SK-N-SH (cell line): ENCODE data around the gene ATG2B. TPM values are rescaled to one million over a fixed set of nuclear protein-coding genes. Genes with fewer than 3 reads are reported as not detected.

Experiments
- CTCF ChIA-PET: fragments of 300-600, 350-600 bp; formaldehyde crosslinking; extraction: SDS; loops from one replicate; lab custom pipeline; 2021; lab: Yijun Ruan, JAX
- POLR2A ChIA-PET: fragments of 350-600 bp; sonication (Branson Sonifier 250); formaldehyde crosslinking; extraction: SDS; loops from one replicate; lab custom pipeline; 2020; ENCODE audit warnings: antibody characterized with exemption, inconsistent platforms; lab: Yijun Ruan, JAX
- DNase-seq: peaks from one replicate; pipeline ENCODE4 v3.0.0; 2012
- H2AFZ ChIP-seq: fragments of 200-600 bp; sonication (generic); 2 replicates; pipeline ENCODE4 v1.8.1; 2016; ENCODE audit warnings: antibody characterized with exemption, mild to moderate bottlenecking, low read depth
- H3F3A ChIP-seq: fragments of 200-600 bp; sonication (generic); replicated peaks from 2 replicates; pipeline ENCODE3; 2016; ENCODE audit warnings: antibody characterized with exemption, mild to moderate bottlenecking; ENCODE audit not compliant: insufficient read depth
- H3K27ac ChIP-seq, 2 experiments: fragments of 200-500 bp in 1 of 2; fragments of 200-600 bp in 1 of 2; sonication (Bioruptor generic) in 1 of 2; sonication (generic), shearing (Covaris generic) in 1 of 2; 2 replicates each; pipeline versions ENCODE4 v1.5.1 to v1.6.1; 2014 to 2016; ENCODE audit warnings: low read depth in 2 of 2, inconsistent platforms in 1 of 2, low read length in 1 of 2, mild to moderate bottlenecking in 1 of 2, mixed read lengths in 1 of 2
- H3K27me3 ChIP-seq: fragments of 200-600 bp; sonication (generic), shearing (Covaris generic); 2 replicates; pipeline ENCODE4 v1.6.1; 2016; ENCODE audit warnings: mixed run types; ENCODE audit not compliant: insufficient read depth
- H3K36me3 ChIP-seq, 2 experiments: fragments of 200-500 bp in 1 of 2; fragments of 200-600 bp in 1 of 2; sonication (Bioruptor generic) in 1 of 2; sonication (generic) in 1 of 2; replicated peaks in 1 of 2; 2 replicates each; pipeline versions ENCODE3 to v1.5.1; 2014 to 2016; ENCODE audit warnings: low read length in 1 of 2, mild to moderate bottlenecking in 1 of 2; ENCODE audit not compliant: insufficient read depth in 2 of 2, control insufficient read depth in 1 of 2
- H3K4me1 ChIP-seq, 2 experiments: fragments of 200-500 bp in 1 of 2; fragments of 200-600 bp in 1 of 2; sonication (Bioruptor generic) in 1 of 2; sonication (generic), shearing (Covaris generic) in 1 of 2; 2 replicates each; pipeline versions ENCODE4 v1.5.1 to v1.6.1; 2014 to 2016; ENCODE audit warnings: low read depth in 1 of 2, low read length in 1 of 2, mixed run types in 1 of 2; ENCODE audit not compliant: insufficient read depth in 2 of 2, control insufficient read depth in 1 of 2
- H3K4me2 ChIP-seq: fragments of 200-600 bp; sonication (generic), shearing (Covaris generic); 2 replicates; pipeline ENCODE4 v1.6.1; 2017; ENCODE audit warnings: mixed run types
- H3K4me3 ChIP-seq, 2 experiments: fragments of 200-500 bp in 1 of 2; fragments of 200-600 bp in 1 of 2; sonication (Bioruptor generic) in 1 of 2; sonication (generic), shearing (Covaris generic) in 1 of 2; 2 replicates each; pipeline versions ENCODE4 v1.5.1 to v1.8.1; 2014 to 2016; ENCODE audit warnings: low read depth in 2 of 2, inconsistent platforms in 1 of 2, low read length in 1 of 2, mild to moderate bottlenecking in 1 of 2, mixed read lengths in 1 of 2, moderate library complexity in 1 of 2
- H3K79me2 ChIP-seq: fragments of 200-600 bp; sonication (generic); 2 replicates; pipeline ENCODE4 v1.8.1; 2017; ENCODE audit warnings: mild to moderate bottlenecking; ENCODE audit not compliant: insufficient read depth
- H3K9ac ChIP-seq: fragments of 200-600 bp; sonication (generic); 2 replicates; pipeline ENCODE4 v1.6.1; 2017; ENCODE audit warnings: mixed run types
- H3K9me2 ChIP-seq: fragments of 200-600 bp; sonication (generic); 2 replicates; pipeline ENCODE4 v1.6.1; 2017; ENCODE audit warnings: mixed run types
- H3K9me3 ChIP-seq: fragments of 200-600 bp; sonication (generic); 2 replicates; pipeline ENCODE4 v1.6.1; 2017; ENCODE audit warnings: mixed run types, mild to moderate bottlenecking, moderate library complexity
- H4K20me1 ChIP-seq: fragments of 200-600 bp; sonication (generic); 2 replicates; pipeline ENCODE4 v1.6.1; 2017; ENCODE audit warnings: mild to moderate bottlenecking, mixed run types; ENCODE audit not compliant: insufficient read depth
- EZH2phosphoT487 ChIP-seq: fragments of 200-600 bp; sonication (generic); IDR thresholded peaks from 2 replicates; pipeline ENCODE4 v1.6.1; 2017; ENCODE audit warnings: low read depth, mixed run types, mild to moderate bottlenecking, antibody characterized with exemption, moderate library complexity, borderline replicate concordance
- FOXJ3 ChIP-seq: sonication (generic); formaldehyde crosslinking; IDR thresholded peaks from 2 replicates; pipeline ENCODE4 v1.5.1; 2020; ENCODE audit warnings: mild to moderate bottlenecking, missing genetic modification reagents
- JUND ChIP-seq: IDR thresholded peaks from 2 replicates; pipeline ENCODE4 v1.4.0; 2012
- MEF2A ChIP-seq: IDR thresholded peaks from 2 replicates; pipeline ENCODE4 v1.4.0; 2012; ENCODE audit warnings: low read depth, borderline replicate concordance
- MXI1 ChIP-seq: IDR thresholded peaks from 2 replicates; pipeline ENCODE4 v1.6.1; 2012; ENCODE audit warnings: mild to moderate bottlenecking, low read depth, low read length, improper control_type of control experiment
- NFIC ChIP-seq: IDR thresholded peaks from 2 replicates; pipeline ENCODE4 v1.4.0; 2012; ENCODE audit warnings: borderline replicate concordance
- RAD21 ChIP-seq: IDR thresholded peaks from 2 replicates; pipeline ENCODE4 v1.6.1; 2012; ENCODE audit warnings: mild to moderate bottlenecking, low read length
- RFX5 ChIP-seq: IDR thresholded peaks from 2 replicates; pipeline ENCODE4 v1.6.1; 2012; ENCODE audit warnings: mild to moderate bottlenecking, improper control_type of control experiment, low read length
- SIN3A ChIP-seq: IDR thresholded peaks from 2 replicates; pipeline ENCODE4 v1.6.1; 2012; ENCODE audit warnings: low read depth, mild to moderate bottlenecking, low read length, moderate library complexity, borderline replicate concordance
- SMC3 ChIP-seq: IDR thresholded peaks from 2 replicates; pipeline ENCODE4 v1.6.1; 2012; ENCODE audit warnings: low read depth, low read length, improper control_type of control experiment
- TCF12 ChIP-seq: IDR thresholded peaks from 2 replicates; pipeline ENCODE4 v1.4.0; 2012
- USF2 ChIP-seq: fragments of 150-350 bp; IDR thresholded peaks from 2 replicates; pipeline ENCODE4 v1.6.1; 2017; ENCODE audit warnings: antibody characterized with exemption, low read length, low read depth, borderline replicate concordance
- ZBTB33 ChIP-seq: IDR thresholded peaks from 2 replicates; pipeline ENCODE4 v1.4.0; 2012; ENCODE audit warnings: low read depth, borderline replicate concordance
- WGBS: methylation state at CpG from one replicate; pipeline ENCODE4 v1.1.6; 2017; ENCODE audit warnings: low lambda C conversion rate; 5-methylcytosine and 5-hydroxymethylcytosine counted together
- polyA plus RNA-seq, 3 experiments: library from polyadenylated mRNA; depleted of rRNA; stranded (reverse); fragments of >200 nt; gene quantifications; 2 replicates each; pipeline ENCODE4 v1.2.3, GENCODE V29; 2012

Gene ATG2B
- polyA plus RNA-seq, 1 of the 3 experiments (the other 2 are of a cell fraction): 5.8 TPM

GRCh38 chr14:96287856-96288255, 75.3 kb downstream of the ATG2B start:
- no peak overlapping the region for H3K9ac ChIP-seq
- no peak overlapping the region for H2AFZ ChIP-seq
- TF ChIP-seq EZH2phosphoT487: no peak
- H3K27me3 ChIP-seq: no peaks in the 10 kb centered on the region
- no peaks in the 10 kb centered on the region for H3K9me3 ChIP-seq
- no peak overlapping the region for H3K4me3 ChIP-seq
- H3K27ac ChIP-seq: peak overlapping the region in 1 of 2 experiments; percentile 98; a peak in 2 of 4 replicates
- H3K36me3 ChIP-seq: peaks cover 14 to 60% of the 10 kb centered on the region in 2 experiments
- H3F3A ChIP-seq: peaks cover 5% of the 10 kb centered on the region
- no peak for DNase-seq
- peaks cover 0 to 34% of the 10 kb centered on the region in 2 experiments; a peak in 2 of 4 replicates for H3K4me1 ChIP-seq
- ChIA-PET POLR2A (no interaction called here), CTCF (interaction anchor here (1.0 to 18.9 kb wide), 7 partner anchors 8 to 183 kb away, joined by 3 to 920 read pairs (median 11); partner anchors contain the start of gene AK7)
- H3K4me2 ChIP-seq: no peak overlapping the region
- no peaks in the 10 kb centered on the region for H3K79me2 ChIP-seq
- no peaks in the 10 kb centered on the region for H4K20me1 ChIP-seq
- WGBS: 100% methylated on average over 1 of the region's 1 CpG
- no peaks in the 10 kb centered on the region for H3K9me2 ChIP-seq

GRCh38 chr14:96286251-96286650, 76.9 kb downstream of the ATG2B start:
- WGBS: 36% methylated on average over 1 of the region's 1 CpG
- DNase-seq: no peak
- Histone ChIP-seq H3K4me2 (peak overlapping the region; percentile 69; the same call in 1 of the 2 replicates), H3K4me1 (peaks cover 0 to 34% of the 10 kb centered on the region in 2 experiments; a peak in 2 of 4 replicates), H3K9ac (peak overlapping the region; percentile 32; the same call in 1 of the 2 replicates), H3F3A (peaks cover 5% of the 10 kb centered on the region), H3K4me3 (no peak overlapping the region), H3K79me2 (no peaks in the 10 kb centered on the region), H3K9me2 (no peaks in the 10 kb centered on the region), H3K9me3 (no peaks in the 10 kb centered on the region), H3K36me3 (peaks cover 18 to 47% of the 10 kb centered on the region in 2 experiments), H2AFZ (no peak overlapping the region), H3K27ac (peak overlapping the region; percentile 64 to 98), H3K27me3 (no peaks in the 10 kb centered on the region), H4K20me1 (no peaks in the 10 kb centered on the region)
- ChIA-PET POLR2A (interaction anchor here (1.4 kb wide), 1 partner anchor 12 kb away, joined by 6 read pairs; no protein-coding TSS in a partner anchor), CTCF (interaction anchor here (1.3 to 18.9 kb wide), 9 partner anchors 9 to 291 kb away, joined by 3 to 920 read pairs (median 11); no protein-coding TSS in a partner anchor)
- no peak for TF ChIP-seq MXI1
- no peak for TF ChIP-seq TCF12
- no peak for TF ChIP-seq RFX5
- TF ChIP-seq SIN3A: no peak
- TF ChIP-seq FOXJ3 (CRISPR knock-in tag): no peak
- no peak for TF ChIP-seq JUND
- no peak for TF ChIP-seq SMC3
- no peak for TF ChIP-seq ZBTB33
- no peak for TF ChIP-seq USF2
- no peak for TF ChIP-seq MEF2A
- TF ChIP-seq NFIC: no peak
- TF ChIP-seq RAD21: no peak
